Kidney (tissue), 14 donors: Measurements from ENCODE around the gene SLC50A1. TPM values are rescaled to one million over a fixed set of nuclear protein-coding genes. Genes with fewer than 3 reads are reported as not detected.
"Not testable (repeated sequence)": the region's sequence is repeated elsewhere in the genome, so short reads cannot be mapped to it uniquely, and the experiment has no call there.

Source experiments
- DNase-seq, 5 donors: peaks; one replicate each; pipeline ENCODE4 v3.0.0-alpha.2; 2013 to 2020
- FAIRE-seq: peaks from 2 replicates; lab custom pipeline; 2012; peaks lifted over from hg19 to GRCh38; lab: Jason Lieb, UNC
- H3K27ac ChIP-seq, 2 donors: one replicate each; pipeline ENCODE4 v1.7.0; 2013; ENCODE audit warnings: low read depth in 2 of 2, low read length in 2 of 2, inconsistent platforms in 1 of 2
- H3K27me3 ChIP-seq: one replicate; pipeline ENCODE4 v1.7.1; 2013; ENCODE audit warnings: low read length, inconsistent platforms; ENCODE audit not compliant: control insufficient read depth, insufficient read depth
- H3K36me3 ChIP-seq, 3 donors: one replicate each; pipeline versions ENCODE4 v1.7.0 to v1.7.1; 2013; ENCODE audit warnings: low read length in 3 of 3, control low read depth in 1 of 3, inconsistent platforms in 1 of 3; ENCODE audit not compliant: insufficient read depth in 3 of 3, control insufficient read depth in 2 of 3
- H3K4me1 ChIP-seq, 3 donors: one replicate each; pipeline versions ENCODE4 v1.7.0 to v1.7.1; 2013; ENCODE audit warnings: low read length in 3 of 3, inconsistent platforms in 1 of 3, low read depth in 1 of 3; ENCODE audit not compliant: control insufficient read depth in 2 of 3, insufficient read depth in 2 of 3
- H3K4me3 ChIP-seq, 3 donors: one replicate each; pipeline versions ENCODE4 v1.7.0 to v1.8.1; 2013; ENCODE audit warnings: low read length in 3 of 3, control low read depth in 1 of 3, inconsistent platforms in 1 of 3
- H3K9ac ChIP-seq, 3 donors: one replicate each; pipeline versions ENCODE4 v1.7.0 to v1.7.1; 2013; ENCODE audit warnings: low read length in 3 of 3, control low read depth in 1 of 3, inconsistent platforms in 1 of 3
- H3K9me3 ChIP-seq, 3 donors: one replicate each; pipeline versions ENCODE4 v1.7.0 to v1.7.1; 2013; ENCODE audit warnings: low read length in 3 of 3, control low read depth in 1 of 3, inconsistent platforms in 1 of 3; ENCODE audit not compliant: control insufficient read depth in 2 of 3, insufficient read depth in 1 of 3
- intact Hi-C: fragments of 100-400 bp; cut with DNase I; formaldehyde crosslinking; loops from one replicate; pipeline ENCODE4 v1.11.1; 2022
- polyA plus RNA-seq: library from polyadenylated mRNA; stranded (reverse); fragments of 350-450 nt; fragmentation: Illumina TruSeq; extraction: RNeasy Lipid Tissue Mini Kit (QIAGEN cat#74804); gene quantifications from one replicate; pipeline ENCODE4 v1.2.3, GENCODE V29; 2014; ENCODE audit warnings: low read depth, low replicate concordance; ENCODE audit not compliant: insufficient read depth
- total RNA-seq: library from RNA; stranded (reverse); fragmentation: NEBNext Ultra II Directional; extraction: Animal tissue kit (Norgen Biotek cat#: 25700); gene quantifications from one replicate; pipeline ENCODE4 v1.2.1, GENCODE V29; 2021
- TF ChIP-seq, protein P1 (sequence below): IDR thresholded peaks from 3 replicates; pipeline ENCODE4 v1.5.1; 2012; ENCODE audit warnings: mild to moderate bottlenecking, moderate library complexity, borderline replicate concordance; ENCODE audit not compliant: insufficient read depth; ENCODE audit errors: extremely low read depth
- donor health status: control.
- donor health status: control.
- donor health status: control.
- donor health status: control.
- donor health status: control.
- donor health status: DM: yes; HTN: yes; CAD: no.
- donor health status: Normal renal cell carcinoma (clear cell type).

Gene SLC50A1
- total and polyA plus RNA-seq, 2 donors from 2014 or later: 34.8 to 61.8 TPM

DNA sequence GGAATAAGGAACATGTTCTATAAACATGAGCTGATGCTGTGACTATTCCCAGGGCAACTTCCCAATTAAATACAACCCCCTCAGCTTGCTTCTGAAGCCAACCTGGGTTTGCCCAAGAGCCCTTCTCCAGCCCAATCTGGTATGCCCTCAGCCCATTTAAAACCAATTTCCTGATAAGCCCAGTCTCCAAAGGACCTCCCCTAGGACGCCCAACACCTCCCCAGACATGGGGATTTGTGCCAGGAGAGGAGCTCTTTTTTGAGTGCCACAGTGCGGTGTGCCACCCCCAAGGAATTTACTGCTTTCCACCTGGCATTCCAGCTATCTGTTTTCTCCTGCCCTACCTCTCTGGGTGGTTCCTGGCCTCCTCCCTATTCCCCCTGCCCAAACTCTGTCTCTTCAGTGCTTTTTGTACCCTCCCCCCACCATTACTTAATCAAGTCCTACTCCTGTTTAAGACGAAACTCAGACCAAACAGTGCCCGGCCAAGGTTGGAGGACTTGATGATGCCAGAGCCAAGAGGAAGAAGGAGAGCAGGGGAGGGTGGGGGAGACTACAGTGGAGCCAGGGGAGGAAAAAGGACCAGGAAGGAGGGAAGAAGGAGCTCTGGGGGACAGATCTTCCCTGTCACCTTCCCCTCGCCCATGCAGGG, 19.4 kb upstream of the SLC50A1 start:
- Histone ChIP-seq H3K27ac (no peak overlapping the region), H3K27me3 (peaks cover 2% of the 10 kb centered on the region), H3K9me3 (no peaks in the 10 kb centered on the region), H3K36me3 (no peaks in the 10 kb centered on the region), H3K4me1 (no peaks in the 10 kb centered on the region), H3K9ac (no peak overlapping the region), H3K4me3 (no peak overlapping the region)
- no peak for FAIRE-seq
- TF ChIP-seq, protein P1, sequence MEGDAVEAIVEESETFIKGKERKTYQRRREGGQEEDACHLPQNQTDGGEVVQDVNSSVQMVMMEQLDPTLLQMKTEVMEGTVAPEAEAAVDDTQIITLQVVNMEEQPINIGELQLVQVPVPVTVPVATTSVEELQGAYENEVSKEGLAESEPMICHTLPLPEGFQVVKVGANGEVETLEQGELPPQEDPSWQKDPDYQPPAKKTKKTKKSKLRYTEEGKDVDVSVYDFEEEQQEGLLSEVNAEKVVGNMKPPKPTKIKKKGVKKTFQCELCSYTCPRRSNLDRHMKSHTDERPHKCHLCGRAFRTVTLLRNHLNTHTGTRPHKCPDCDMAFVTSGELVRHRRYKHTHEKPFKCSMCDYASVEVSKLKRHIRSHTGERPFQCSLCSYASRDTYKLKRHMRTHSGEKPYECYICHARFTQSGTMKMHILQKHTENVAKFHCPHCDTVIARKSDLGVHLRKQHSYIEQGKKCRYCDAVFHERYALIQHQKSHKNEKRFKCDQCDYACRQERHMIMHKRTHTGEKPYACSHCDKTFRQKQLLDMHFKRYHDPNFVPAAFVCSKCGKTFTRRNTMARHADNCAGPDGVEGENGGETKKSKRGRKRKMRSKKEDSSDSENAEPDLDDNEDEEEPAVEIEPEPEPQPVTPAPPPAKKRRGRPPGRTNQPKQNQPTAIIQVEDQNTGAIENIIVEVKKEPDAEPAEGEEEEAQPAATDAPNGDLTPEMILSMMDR: no peak
- intact Hi-C loops: no loop called here
- no peak for DNase-seq

DNA sequence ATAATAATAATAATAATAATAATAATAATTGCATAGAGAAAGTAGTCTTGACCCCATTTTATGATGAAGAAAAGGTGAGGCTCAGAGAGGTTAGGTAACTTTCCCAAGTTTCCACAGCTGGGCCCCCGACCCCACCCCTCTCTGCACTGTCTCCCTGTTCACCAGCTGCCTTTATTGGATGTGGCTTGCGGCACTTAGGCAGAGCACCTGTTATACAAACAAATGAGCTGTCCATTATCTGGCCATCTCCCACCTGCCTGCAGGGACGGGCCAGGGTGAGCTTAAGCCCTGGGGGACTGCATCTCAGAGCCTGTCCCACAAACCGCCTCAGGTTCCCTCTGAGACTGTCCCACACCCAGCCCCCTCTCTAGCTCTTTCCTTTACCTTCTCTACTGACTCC, 18.0 kb upstream of the SLC50A1 start:
- Histone ChIP-seq H3K27me3 (peaks cover 2% of the 10 kb centered on the region), H3K9me3 (no peaks in the 10 kb centered on the region), H3K4me1 (no peaks in the 10 kb centered on the region), H3K9ac (no peak overlapping the region), H3K4me3 (no peak overlapping the region), H3K36me3 (no peaks in the 10 kb centered on the region), H3K27ac (no peak overlapping the region)
- TF ChIP-seq, protein P1: no peak
- intact Hi-C loops: no loop called here
- no peak for DNase-seq
- FAIRE-seq: no peak

DNA sequence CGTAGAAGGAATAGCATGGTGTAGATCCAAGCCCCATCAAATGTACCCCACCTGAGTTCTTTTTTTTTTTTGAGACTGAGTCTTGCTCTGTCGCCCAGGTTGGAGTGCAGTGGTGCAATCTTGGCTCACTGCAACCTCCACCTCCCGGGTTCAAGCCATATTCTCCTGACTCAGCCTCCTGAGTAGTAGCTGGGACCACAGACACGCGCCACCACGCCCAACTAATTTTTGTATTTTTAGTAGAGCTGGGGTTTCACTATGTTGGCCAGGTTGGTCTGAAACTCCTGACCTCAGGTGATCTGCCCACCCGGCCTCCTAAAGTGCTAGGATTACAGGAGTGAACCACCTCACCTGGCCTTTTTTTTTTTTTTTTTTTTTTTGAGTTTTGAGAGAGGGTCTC, 17.6 kb upstream of the SLC50A1 start:
- DNase-seq, H3K27ac ChIP-seq, H3K9ac ChIP-seq, H3K36me3 ChIP-seq, FAIRE-seq, intact Hi-C loops, H3K27me3 ChIP-seq, H3K4me1 ChIP-seq, H3K9me3 ChIP-seq, H3K4me3 ChIP-seq: not testable (repeated sequence)

DNA sequence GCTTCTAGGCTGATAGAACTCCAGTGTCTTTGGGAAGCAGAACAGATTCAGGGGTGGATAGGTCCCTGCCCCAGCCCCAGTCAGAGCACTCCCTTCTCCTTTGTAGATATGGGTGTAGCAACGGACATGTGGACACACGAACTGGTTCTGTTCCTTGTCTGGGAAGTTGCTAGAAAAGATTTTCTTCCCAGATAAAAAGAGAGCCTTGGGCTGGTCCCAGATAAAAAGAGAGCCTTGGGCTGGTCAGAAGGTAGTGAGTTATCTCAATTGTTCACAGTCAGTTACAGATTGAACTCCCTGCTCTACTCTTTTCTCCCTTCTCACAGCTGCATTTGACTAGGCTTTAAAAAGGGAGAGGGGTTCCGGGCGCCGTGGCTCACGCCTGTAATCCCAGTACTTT, 15.4 kb upstream of the SLC50A1 start:
- H3K27me3 ChIP-seq: peaks cover 2% of the 10 kb centered on the region
- intact Hi-C loops: no loop called here
- H3K27ac ChIP-seq: no peak overlapping the region
- no peak for FAIRE-seq
- no peak overlapping the region for H3K9ac ChIP-seq
- peaks cover 0 to 13% (median 7%) of the 10 kb centered on the region in 3 donors for H3K4me1 ChIP-seq
- no peaks in the 10 kb centered on the region for H3K9me3 ChIP-seq
- TF ChIP-seq, protein P1: no peak
- H3K4me3 ChIP-seq: no peak overlapping the region
- DNase-seq: no peak
- no peaks in the 10 kb centered on the region for H3K36me3 ChIP-seq
